ENCODE results near the gene TNS3. TPM values are rescaled to one million over a fixed set of nuclear protein-coding genes. Genes with fewer than 3 reads are reported as not detected.

The TNS3 gene
- total RNA-seq, 1 donor: 9.2 TPM

DNA sequence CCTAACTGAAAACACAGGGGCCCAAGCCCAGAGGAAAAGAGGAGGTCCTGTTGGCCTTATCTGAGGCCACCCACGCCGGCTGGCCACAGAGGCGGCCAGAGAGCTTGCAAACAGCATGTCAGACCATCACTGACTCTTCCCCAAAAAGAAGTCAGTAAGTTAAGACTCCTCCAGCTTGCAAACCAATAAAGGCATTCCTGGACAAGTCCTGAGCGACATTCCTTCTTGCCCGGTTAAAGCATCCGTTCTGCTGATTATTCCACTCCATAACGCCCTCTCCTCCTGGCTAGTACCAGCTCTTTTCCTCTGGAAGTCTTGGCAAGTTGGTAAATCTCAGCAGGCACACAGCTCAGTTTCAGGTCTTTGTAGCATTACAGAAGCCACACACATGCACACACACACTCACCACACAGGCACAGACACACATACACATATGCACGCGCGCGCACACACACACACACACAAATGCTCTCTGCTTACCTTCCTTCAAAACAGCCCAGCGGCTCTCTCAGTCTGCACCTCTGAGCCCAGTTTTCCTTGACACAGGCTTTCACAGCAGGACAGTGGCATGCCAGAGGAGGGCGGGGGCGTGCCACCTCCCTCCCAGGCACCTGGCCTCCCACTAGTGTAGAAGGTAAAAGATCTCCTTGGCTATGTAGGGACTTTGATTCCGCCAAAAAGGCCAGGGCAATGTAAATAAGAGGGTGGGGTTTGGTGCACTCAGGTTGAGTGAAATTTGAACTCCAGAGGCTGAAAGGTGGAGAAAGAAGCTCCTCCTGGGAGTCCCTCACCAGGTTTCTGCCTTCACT lies 201.4 kb downstream of the TNS3 start:
- H3K9me3 ChIP-seq (ENCODE audit: low read depth, low read length): no peaks in the 10 kb centered on the region
- H3K27me3 ChIP-seq (ENCODE audit: insufficient read depth, low read length): no peaks in the 10 kb centered on the region
- H3K4me3 ChIP-seq (ENCODE audit: low read length): no peak overlapping the region
- no peaks in the 10 kb centered on the region for H3K4me1 ChIP-seq (ENCODE audit: insufficient read depth, low read length)

DNA sequence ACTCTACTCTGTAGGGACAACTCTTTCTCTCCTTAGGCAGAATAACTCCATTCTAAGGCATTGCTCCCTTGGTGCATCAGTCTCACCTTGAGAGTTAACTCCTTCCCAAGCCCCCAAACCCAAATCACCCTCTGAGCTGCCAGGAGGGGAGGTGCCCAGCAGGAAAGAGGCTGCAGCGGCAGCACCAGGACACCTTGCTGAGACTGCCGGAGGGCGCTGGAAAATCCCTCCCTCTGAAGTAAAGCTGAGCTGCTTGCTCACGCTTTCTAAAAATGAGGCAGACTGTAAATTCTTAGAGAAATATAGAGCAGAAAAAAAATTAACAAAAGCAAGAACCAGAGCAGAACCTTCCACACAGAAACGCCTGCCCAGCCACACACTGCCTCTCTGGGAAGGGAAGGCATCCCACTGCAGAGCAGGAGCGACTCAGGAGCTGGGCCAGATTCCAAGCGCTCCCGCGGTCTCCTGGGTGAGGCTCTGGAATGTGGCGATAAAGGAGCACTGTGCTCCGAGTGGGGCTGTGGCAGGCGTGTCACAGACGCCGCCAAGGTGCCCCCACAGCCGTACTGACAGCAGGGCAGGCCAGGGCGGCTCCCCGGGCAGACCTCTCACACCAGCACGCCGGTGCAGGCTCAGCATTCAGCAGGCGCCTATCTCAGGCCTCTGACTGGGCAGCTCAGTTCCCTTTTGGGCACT lies 202.1 kb downstream of the TNS3 start:
- Histone ChIP-seq H3K27me3 (ENCODE audit: insufficient read depth, low read length) (no peaks in the 10 kb centered on the region), H3K9me3 (ENCODE audit: low read depth, low read length) (no peaks in the 10 kb centered on the region), H3K4me1 (ENCODE audit: insufficient read depth, low read length) (no peaks in the 10 kb centered on the region), H3K4me3 (ENCODE audit: low read length) (no peak overlapping the region)

DNA sequence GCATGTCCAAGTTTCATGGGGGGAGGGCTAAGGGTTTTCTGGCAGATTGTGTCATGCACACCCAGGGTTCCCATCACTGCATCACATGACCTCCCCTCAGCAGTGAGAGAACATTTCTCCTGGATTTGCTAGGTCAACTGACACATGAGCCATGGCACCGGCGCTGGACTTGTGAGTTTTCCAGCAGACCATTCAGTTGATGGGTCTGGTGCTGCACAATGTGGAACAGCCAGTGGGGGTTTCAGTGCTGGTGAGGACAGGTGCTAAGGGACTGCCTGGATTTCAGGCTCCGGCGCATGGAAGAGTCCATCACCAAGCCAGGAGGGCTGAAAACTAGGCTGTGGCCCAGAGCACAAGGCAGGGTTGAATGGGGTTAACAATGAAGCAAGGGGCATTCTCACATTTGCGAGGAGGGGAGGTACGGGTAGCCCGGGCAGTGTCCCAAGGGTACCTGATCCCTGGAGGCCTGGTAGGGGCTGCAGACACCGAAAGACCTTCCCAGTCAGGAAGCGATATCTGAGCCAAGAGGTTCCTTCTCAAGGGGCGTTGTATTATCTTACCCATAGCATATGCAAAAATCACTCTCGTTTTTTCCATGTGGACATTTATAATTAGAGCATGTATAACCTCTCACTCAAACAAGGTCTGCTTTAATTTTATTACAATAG lies 203.0 kb downstream of the TNS3 start:
- no peak overlapping the region for H3K4me3 ChIP-seq (ENCODE audit: low read length)
- no peaks in the 10 kb centered on the region for H3K27me3 ChIP-seq (ENCODE audit: insufficient read depth, low read length)
- H3K4me1 ChIP-seq (ENCODE audit: insufficient read depth, low read length): no peaks in the 10 kb centered on the region
- H3K9me3 ChIP-seq (ENCODE audit: low read depth, low read length): no peaks in the 10 kb centered on the region

DNA sequence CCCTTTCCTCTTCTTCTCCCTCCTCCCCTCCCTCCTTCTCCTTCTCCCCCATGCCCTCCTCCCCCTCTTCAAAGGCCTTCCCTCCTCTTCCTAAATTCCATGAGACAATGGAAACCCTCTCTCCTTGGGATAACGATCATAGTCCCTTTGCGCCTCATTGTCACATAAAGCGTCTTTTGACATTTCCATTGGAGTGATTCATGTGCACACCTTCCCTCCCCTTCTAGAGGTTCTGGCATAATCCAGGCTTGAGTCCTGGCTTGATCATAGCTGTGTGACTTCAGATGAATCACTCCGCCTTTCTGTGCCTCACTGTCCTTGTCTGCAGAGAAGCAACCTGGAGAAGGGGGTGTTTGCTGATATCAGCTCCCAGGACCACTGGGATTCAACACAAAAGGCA lies 204.2 kb downstream of the TNS3 start:
- Histone ChIP-seq H3K4me3 (ENCODE audit: low read length) (no peak overlapping the region), H3K4me1 (ENCODE audit: insufficient read depth, low read length) (no peaks in the 10 kb centered on the region), H3K27me3 (ENCODE audit: insufficient read depth, low read length) (no peaks in the 10 kb centered on the region), H3K9me3 (ENCODE audit: low read depth, low read length) (no peaks in the 10 kb centered on the region)

DNA sequence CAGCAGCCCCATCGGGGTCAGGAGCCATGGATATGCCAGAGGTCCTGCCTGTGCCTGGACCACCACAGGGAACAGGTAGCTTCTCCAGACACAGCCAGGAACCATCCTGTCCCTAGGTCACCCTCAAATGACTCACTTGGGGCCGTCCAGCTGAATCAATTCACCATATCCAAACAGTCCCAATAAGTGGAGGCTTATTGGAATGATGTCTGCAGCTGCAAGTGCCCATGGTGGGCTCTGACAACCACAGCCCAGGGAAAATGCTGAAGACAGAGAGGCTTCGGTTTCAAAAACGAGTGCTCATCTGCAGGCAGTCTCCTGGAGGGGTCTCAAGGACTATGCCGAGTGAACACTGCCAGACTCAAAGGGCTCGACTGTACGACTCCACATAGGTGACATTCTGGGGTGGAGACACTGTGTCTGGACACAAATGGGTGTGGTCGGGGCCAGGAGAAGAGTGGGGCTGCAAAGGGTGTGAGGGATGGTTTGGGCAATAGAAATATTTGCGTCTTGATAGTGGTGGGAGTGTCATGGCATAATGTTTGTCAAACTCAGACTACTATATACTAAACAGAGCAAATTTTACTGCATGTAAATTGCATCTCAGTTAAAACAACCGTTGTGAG lies 204.8 kb downstream of the TNS3 start:
- H3K4me3 ChIP-seq (ENCODE audit: low read length): no peak overlapping the region
- no peaks in the 10 kb centered on the region for H3K27me3 ChIP-seq (ENCODE audit: insufficient read depth, low read length)
- H3K9me3 ChIP-seq (ENCODE audit: low read depth, low read length): no peaks in the 10 kb centered on the region
- H3K4me1 ChIP-seq (ENCODE audit: insufficient read depth, low read length): no peaks in the 10 kb centered on the region

DNA sequence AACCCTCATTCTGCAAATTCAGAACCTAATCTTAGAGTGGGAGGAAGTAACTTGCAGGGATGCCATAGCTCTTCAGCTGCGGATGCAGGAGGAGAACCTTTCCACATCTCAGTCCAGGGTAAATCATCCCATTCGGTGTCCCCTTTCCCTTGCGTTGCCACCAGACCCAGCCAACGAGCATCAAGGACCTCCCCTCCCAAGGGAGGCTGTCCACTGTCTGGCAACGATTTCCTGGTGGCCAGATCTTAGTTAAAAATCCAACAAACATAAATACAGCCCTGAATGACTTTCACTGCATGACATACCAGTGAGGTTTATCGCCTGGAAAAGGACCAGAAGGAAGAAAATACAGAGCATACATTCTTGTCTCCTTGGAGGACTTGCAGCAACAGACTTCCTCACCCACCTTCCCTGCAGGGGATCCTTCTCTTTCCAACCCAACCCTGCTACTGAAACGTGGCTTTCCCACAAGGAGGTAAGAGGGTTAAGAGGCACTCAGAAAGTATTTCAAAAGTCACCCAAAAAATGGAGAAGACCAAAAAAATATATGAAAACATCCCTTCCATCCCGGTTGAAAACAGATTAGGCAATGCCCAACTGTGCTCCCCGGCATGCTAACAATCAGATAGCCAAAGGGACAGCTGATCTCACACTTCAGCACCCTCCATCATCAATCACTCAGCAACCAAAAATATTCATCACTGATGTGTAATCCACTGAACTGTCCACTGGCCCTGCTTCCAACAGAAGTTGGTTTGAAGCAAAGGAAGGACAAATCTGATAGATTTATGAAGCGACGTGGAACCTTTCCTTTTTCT lies 206.6 kb downstream of the TNS3 start:
- H3K9me3 ChIP-seq (ENCODE audit: low read depth, low read length): no peaks in the 10 kb centered on the region
- no peak overlapping the region for H3K4me3 ChIP-seq (ENCODE audit: low read length)
- H3K27me3 ChIP-seq (ENCODE audit: insufficient read depth, low read length): no peaks in the 10 kb centered on the region
- H3K4me1 ChIP-seq (ENCODE audit: insufficient read depth, low read length): no peaks in the 10 kb centered on the region

DNA sequence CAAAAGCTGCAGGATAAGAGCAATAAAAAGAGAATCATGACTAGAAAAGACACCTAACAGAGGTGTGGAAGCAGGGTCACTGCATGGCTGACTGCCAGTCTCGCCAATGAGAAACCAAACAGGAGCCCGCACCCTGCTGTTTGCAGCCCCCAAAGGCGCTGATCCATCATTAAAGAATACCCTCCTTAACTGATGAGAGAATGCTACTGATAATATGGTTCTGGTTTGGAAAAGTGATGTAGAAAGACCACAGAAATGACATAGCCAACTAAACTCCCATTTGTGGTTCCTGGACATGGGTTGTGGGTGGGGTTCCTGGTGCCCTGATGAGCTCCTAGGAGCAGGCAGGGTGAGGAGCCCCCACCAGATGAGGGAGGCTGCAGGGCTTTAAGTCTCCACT lies 207.4 kb downstream of the TNS3 start:
- H3K4me1 ChIP-seq (ENCODE audit: insufficient read depth, low read length): no peaks in the 10 kb centered on the region
- no peaks in the 10 kb centered on the region for H3K9me3 ChIP-seq (ENCODE audit: low read depth, low read length)
- no peak overlapping the region for H3K4me3 ChIP-seq (ENCODE audit: low read length)

DNA sequence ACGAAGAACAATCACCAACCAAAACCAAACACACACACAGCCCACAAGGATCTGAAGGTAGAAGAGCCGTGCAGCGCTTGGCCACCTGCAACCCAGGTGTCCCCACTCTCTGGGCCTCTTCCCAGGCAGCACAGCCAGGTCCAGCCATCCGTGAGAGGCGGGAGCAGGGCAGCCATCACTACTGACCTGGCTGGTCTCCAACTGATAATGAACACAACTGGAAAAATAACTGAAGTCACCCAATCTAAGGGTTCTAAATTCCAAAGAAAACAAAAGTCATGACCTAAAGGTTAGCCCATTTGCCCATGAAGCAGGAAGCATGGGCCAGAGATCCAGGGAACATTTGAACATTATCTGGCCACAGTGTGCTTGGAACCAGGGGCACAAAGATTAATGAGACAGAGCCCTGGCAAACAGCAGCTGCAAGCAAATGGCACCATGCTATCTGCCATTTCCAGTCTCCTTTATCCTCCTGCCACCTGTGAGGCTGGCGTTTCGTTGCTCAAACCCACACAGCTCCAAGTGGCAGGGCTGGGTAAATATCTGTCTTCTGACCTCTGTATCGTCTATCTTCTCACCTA lies 207.9 kb downstream of the TNS3 start:
- Histone ChIP-seq H3K4me3 (ENCODE audit: low read length) (no peak overlapping the region), H3K4me1 (ENCODE audit: insufficient read depth, low read length) (no peaks in the 10 kb centered on the region), H3K9me3 (ENCODE audit: low read depth, low read length) (no peaks in the 10 kb centered on the region), H3K27me3 (ENCODE audit: insufficient read depth, low read length) (no peaks in the 10 kb centered on the region)

More for the DNA sequence above, 207.4 kb downstream of the TNS3 start:
- H3K27me3 ChIP-seq (ENCODE audit: insufficient read depth, low read length): no peaks in the 10 kb centered on the region

DNA sequence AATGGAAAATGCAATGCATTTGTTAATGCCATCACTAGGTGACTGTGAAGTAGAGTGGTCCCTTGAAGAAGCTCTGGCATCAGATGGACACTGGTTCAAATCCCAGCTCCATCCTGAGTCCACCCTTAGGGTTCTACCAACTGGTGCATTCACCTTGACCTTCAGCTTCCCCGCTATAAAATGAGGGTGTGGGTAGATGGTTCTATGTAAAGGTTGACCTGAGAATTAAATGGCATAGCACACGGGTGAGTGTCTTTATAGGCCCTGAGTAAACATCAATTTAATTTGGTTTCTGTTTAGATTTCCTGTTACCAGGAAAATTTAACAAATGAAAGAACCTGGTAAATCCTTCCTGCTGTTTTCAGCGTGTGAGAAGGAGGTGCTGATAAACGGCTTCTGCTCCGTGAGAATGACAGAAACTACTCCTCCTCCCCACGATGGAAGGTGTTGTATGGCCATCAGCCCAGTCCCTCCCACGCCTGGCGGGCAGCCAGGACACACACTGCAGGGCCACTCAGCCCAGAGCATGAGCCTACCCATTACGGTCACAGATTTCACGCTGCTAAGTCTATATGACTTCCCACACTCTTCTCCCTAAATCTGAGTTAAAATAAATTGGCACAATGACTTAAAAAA lies 210.1 kb downstream of the TNS3 start:
- Histone ChIP-seq H3K27me3 (ENCODE audit: insufficient read depth, low read length) (no peaks in the 10 kb centered on the region), H3K4me1 (ENCODE audit: insufficient read depth, low read length) (no peaks in the 10 kb centered on the region), H3K9me3 (ENCODE audit: low read depth, low read length) (no peaks in the 10 kb centered on the region), H3K4me3 (ENCODE audit: low read length) (no peak overlapping the region)

DNA sequence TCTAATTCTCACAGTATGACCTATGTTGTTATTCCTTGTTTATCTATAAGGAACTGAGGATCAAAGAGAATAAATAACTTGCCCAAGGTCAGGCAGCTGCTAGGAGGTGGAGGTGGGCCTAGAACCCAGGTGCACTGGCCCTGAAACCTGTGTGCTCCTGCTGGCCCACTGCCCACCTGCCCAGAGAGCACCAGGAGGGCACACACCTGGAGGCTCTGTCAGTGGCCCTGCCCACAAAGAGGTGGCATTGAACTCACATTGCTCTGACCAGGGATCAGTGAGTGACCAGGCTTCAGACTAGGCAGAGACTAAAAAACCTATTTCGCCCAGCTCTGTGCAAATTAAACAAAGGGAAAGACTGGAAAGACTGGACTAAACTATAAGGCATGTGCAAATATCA lies 210.6 kb downstream of the TNS3 start:
- H3K27me3 ChIP-seq (ENCODE audit: insufficient read depth, low read length): no peaks in the 10 kb centered on the region
- no peaks in the 10 kb centered on the region for H3K4me1 ChIP-seq (ENCODE audit: insufficient read depth, low read length)
- H3K4me3 ChIP-seq (ENCODE audit: low read length): no peak overlapping the region
- H3K9me3 ChIP-seq (ENCODE audit: low read depth, low read length): no peaks in the 10 kb centered on the region

DNA sequence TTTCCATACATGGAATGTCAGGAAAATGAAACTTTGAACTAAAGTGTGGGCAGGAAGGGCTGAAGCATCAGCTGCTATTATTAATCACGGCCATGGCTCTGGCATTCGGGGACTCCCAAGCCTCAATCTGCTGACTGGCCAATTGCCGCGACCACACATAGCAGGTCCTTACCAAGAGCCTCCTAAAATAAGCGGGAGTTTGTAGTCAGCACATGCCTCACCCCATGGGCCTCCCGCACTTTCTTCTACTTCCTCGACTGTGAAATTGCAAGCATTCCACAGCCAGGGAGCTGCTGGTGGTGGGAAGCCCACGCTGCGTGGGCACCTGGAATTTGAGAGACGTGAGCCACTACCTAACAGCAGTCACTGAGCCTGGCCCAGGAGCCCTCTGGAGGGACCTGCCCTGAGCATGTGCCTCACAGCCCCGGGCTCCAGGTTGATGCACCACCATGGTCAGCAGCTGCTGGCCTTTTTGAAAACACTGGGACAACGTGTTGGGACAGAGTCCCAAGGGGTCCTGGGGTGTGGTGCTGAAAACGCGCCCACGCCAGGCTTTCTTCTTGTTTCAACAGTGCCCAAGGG lies 211.4 kb downstream of the TNS3 start:
- H3K27me3 ChIP-seq (ENCODE audit: insufficient read depth, low read length): no peaks in the 10 kb centered on the region
- H3K9me3 ChIP-seq (ENCODE audit: low read depth, low read length): no peaks in the 10 kb centered on the region

DNA sequence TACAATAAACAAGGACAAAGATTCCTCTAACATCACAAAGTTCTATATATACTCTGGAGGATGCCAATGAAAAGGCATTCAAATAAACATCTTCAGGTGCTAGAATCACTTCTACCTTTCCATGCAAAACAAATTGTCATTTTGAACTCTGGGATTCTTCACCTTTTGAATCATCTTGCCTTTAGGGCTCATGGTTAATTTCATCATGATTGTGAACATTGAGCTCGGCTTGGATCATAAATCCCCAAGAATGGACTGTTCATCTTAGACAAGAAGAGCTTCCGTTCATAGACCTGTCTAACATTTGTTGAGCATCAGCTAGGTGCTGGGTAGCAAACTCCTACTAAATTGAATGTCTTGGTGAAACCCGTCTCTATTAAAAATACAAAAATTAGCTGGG lies 212.2 kb downstream of the TNS3 start:
- no peaks in the 10 kb centered on the region for H3K27me3 ChIP-seq (ENCODE audit: insufficient read depth, low read length)
- no peaks in the 10 kb centered on the region for H3K9me3 ChIP-seq (ENCODE audit: low read depth, low read length)
- no peak overlapping the region for H3K4me3 ChIP-seq (ENCODE audit: low read length)
- H3K4me1 ChIP-seq (ENCODE audit: insufficient read depth, low read length): no peaks in the 10 kb centered on the region

More for the DNA sequence above, 211.4 kb downstream of the TNS3 start:
- no peaks in the 10 kb centered on the region for H3K4me1 ChIP-seq (ENCODE audit: insufficient read depth, low read length)
- H3K4me3 ChIP-seq (ENCODE audit: low read length): no peak overlapping the region

DNA sequence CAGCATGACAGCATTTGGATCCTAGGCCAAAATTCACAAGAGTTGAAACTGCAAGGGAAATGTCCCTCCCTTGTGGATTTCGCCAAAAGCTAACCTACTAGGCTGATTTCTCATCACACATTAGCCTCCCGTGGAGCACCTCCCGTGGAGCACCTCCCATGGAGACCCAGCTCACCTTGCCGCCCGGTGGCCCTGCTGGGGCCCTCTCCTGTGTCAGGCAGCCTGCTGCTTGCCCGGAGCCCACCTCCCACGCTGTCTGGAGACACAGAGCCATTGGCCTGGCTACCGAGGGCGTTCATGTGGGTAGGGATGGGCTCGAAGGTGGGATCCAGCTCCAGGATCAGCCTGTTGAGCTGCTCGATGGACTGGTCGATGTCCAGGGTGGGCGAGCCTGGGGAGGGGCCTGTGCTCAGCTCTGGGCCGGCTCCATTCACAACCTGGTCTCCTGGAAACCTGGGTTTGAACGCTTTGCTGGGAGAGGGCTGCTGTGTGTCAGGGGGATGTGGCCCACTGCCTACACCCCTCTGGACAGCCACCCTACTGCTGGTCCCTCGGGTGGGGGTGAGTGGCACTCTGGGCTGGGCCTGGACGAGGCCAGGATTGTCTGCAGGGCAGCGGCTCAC lies 213.6 kb downstream of the TNS3 start:
- Histone ChIP-seq H3K9me3 (ENCODE audit: low read depth, low read length) (no peaks in the 10 kb centered on the region), H3K4me1 (ENCODE audit: insufficient read depth, low read length) (no peaks in the 10 kb centered on the region), H3K27me3 (ENCODE audit: insufficient read depth, low read length) (no peaks in the 10 kb centered on the region), H3K4me3 (ENCODE audit: low read length) (no peak overlapping the region)
